Mesendoderm (in vitro differentiated cells): Measurements from ENCODE around the gene CLEC18A.
"Not testable (repeated sequence)": the region's sequence is repeated elsewhere in the genome, so short reads cannot be mapped to it uniquely, and the experiment has no call there.

Source experiments
- DNase-seq: peaks from one replicate; pipeline ENCODE4 v3.0.0; 2013
- H2AK5ac ChIP-seq: 2 replicates; pipeline ENCODE4 v1.6.1; 2013; ENCODE audit warnings: low read length, inconsistent platforms
- H2BK120ac ChIP-seq: 2 replicates; pipeline ENCODE4 v1.6.1; 2013; ENCODE audit warnings: low read depth, mild to moderate bottlenecking, low read length, moderate library complexity, mixed read lengths
- H2BK15ac ChIP-seq: replicated peaks from 2 replicates; pipeline ENCODE4 v1.6.1; 2013; ENCODE audit warnings: low read depth, mild to moderate bottlenecking, moderate library complexity
- H2BK5ac ChIP-seq: 2 replicates; pipeline ENCODE4 v1.6.1; 2013; ENCODE audit warnings: low read length, inconsistent platforms
- H3K18ac ChIP-seq: 2 replicates; pipeline ENCODE4 v1.6.1; 2013; ENCODE audit warnings: mild to moderate bottlenecking, low read length, mixed read lengths
- H3K23ac ChIP-seq: one replicate; pipeline ENCODE4 v1.6.1; 2013; ENCODE audit warnings: low read length
- H3K27ac ChIP-seq: 2 replicates; pipeline ENCODE4 v1.5.1; 2013; ENCODE audit warnings: low read depth, mild to moderate bottlenecking, inconsistent platforms, low read length, moderate library complexity
- H3K27me3 ChIP-seq: 2 replicates; pipeline ENCODE4 v1.6.1; 2013; ENCODE audit warnings: low read length, control low read depth, mild to moderate bottlenecking, inconsistent platforms; ENCODE audit not compliant: insufficient read depth, poor library complexity
- H3K36me3 ChIP-seq: 2 replicates; pipeline ENCODE4 v1.6.1; 2013; ENCODE audit warnings: low read length, inconsistent platforms; ENCODE audit not compliant: control insufficient read depth, insufficient read depth
- H3K4ac ChIP-seq: one replicate; pipeline ENCODE4 v1.6.1; 2013; ENCODE audit warnings: low read depth, mild to moderate bottlenecking, low read length, moderate library complexity
- H3K4me1 ChIP-seq: 2 replicates; pipeline ENCODE4 v1.6.1; 2013; ENCODE audit warnings: low read depth, low read length, inconsistent platforms; ENCODE audit not compliant: control insufficient read depth
- H3K4me2 ChIP-seq: 2 replicates; pipeline ENCODE4 v1.6.1; 2013; ENCODE audit warnings: low read length
- H3K4me3 ChIP-seq: 2 replicates; pipeline ENCODE4 v1.5.1; 2013; ENCODE audit warnings: mild to moderate bottlenecking, low read length
- H3K56ac ChIP-seq: one replicate; pipeline ENCODE4 v1.6.1; 2013; ENCODE audit warnings: low read length
- H3K79me1 ChIP-seq: 2 replicates; pipeline ENCODE4 v1.6.1; 2013; ENCODE audit warnings: low read length, inconsistent platforms
- H3K79me2 ChIP-seq: 2 replicates; pipeline ENCODE4 v1.6.1; 2013; ENCODE audit warnings: mild to moderate bottlenecking, low read length; ENCODE audit not compliant: control insufficient read depth, insufficient read depth
- H3K9ac ChIP-seq: 2 replicates; pipeline ENCODE4 v1.6.1; 2013; ENCODE audit warnings: low read length, inconsistent platforms
- H4K5ac ChIP-seq: one replicate; pipeline ENCODE4 v1.6.1; 2013; ENCODE audit warnings: low read length
- H4K8ac ChIP-seq: one replicate; pipeline ENCODE4 v1.6.1; 2013; ENCODE audit warnings: low read depth, mild to moderate bottlenecking, control low read depth, low read length, moderate library complexity
- WGBS: extraction: QIAGEN DNeasy Blood & Tissue Kit; methylation state at CpG from one replicate; pipeline ENCODE4 v1.1.7; 2013; ENCODE audit warnings: low lambda C conversion rate, missing lambda C conversion rate; ENCODE audit not compliant: insufficient coverage; ENCODE audit errors: extremely low coverage; 5-methylcytosine and 5-hydroxymethylcytosine counted together

Gene CLEC18A

DNA sequence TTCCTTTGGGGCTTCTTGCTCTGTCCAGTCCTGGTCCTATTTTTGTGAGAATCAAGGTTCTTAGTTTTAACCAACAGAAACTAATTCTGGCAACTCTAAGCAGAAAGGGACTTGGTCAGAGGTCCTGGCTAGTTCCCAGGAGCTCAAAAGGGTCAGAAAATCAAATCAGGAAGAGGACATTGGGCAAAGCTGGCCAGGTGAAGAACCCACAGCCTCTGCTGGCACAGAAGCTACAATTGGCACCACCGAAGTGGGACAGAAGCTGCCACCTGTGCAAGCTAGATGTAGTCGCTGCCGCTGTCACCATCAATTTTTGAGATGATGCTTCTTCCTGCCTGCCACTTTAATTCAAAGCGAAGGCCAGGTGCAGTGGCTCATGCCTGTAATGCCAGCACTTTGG, 18.5 kb downstream of the CLEC18A start:
- DNase-seq, H3K18ac ChIP-seq, H4K8ac ChIP-seq, H3K23ac ChIP-seq, H3K27me3 ChIP-seq, H3K27ac ChIP-seq, H3K36me3 ChIP-seq, H4K5ac ChIP-seq, H3K56ac ChIP-seq, H2AK5ac ChIP-seq, H3K79me1 ChIP-seq, H3K4me3 ChIP-seq, H2BK5ac ChIP-seq, H3K9ac ChIP-seq, H3K4ac ChIP-seq, H2BK120ac ChIP-seq, H2BK15ac ChIP-seq, H3K4me2 ChIP-seq, H3K79me2 ChIP-seq, H3K4me1 ChIP-seq: not testable (repeated sequence)
- no CpG with 5 or more reads among the region's 4 CpGs for WGBS

DNA sequence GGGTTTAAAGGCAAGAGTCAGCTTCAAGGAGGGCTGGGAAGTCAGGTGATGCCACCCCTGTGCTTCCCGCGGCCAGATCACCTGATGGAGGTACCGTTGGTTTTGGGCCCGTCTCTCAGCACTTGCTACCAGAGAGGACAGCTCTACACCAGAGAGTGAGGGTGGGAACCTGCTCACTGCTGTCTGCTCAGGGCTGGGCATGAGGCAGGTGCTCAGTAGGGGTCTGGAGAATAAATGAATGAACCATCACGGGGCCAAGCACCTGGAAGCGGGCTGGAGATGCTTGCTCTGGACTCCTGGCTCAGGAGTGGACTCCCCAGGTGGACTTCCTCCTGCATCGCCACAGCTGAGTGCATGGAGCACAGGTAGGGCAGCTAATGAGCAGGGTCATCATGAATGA, 21.0 kb downstream of the CLEC18A start:
- not testable (repeated sequence) for H2BK15ac ChIP-seq, H3K79me2 ChIP-seq, H2BK5ac ChIP-seq, H4K8ac ChIP-seq, H3K56ac ChIP-seq, H3K27ac ChIP-seq, H3K23ac ChIP-seq, H3K36me3 ChIP-seq, H2BK120ac ChIP-seq, H4K5ac ChIP-seq, H3K4me2 ChIP-seq, H3K4me3 ChIP-seq, DNase-seq, H3K9ac ChIP-seq, H3K18ac ChIP-seq, H3K27me3 ChIP-seq, H2AK5ac ChIP-seq, H3K79me1 ChIP-seq, H3K4me1 ChIP-seq, H3K4ac ChIP-seq
- WGBS = no CpG with 5 or more reads among the region's 7 CpGs

DNA sequence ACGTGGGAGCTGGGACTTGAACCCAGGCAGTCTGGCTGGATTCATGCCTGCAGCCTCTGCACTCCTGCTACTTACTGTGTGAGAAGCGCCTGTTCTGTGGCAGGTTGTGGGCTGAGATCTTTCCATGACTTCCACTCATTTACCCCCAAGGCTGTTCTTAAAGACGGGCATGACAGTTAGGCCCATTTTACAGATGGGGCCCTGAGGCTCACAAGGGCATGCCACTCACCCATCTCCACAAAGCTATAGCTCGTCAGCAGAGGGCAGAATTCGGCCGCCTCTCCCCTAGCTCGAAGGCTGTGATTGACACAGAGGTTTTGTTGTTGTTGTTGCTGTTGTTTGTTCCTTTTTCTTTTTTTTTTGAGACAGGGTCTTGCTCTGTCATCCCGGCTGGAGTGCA, 21.8 kb downstream of the CLEC18A start:
- not testable (repeated sequence) for H4K5ac ChIP-seq, H3K56ac ChIP-seq, H2BK120ac ChIP-seq, H3K36me3 ChIP-seq, H3K79me1 ChIP-seq, H2BK5ac ChIP-seq, H3K4me2 ChIP-seq, H3K4me3 ChIP-seq, DNase-seq, H3K18ac ChIP-seq, H2BK15ac ChIP-seq, H4K8ac ChIP-seq, H3K27ac ChIP-seq, H3K23ac ChIP-seq, H3K4ac ChIP-seq, H3K9ac ChIP-seq, H3K27me3 ChIP-seq, H3K79me2 ChIP-seq, H2AK5ac ChIP-seq, H3K4me1 ChIP-seq
- WGBS = no CpG with 5 or more reads among the region's 8 CpGs

DNA sequence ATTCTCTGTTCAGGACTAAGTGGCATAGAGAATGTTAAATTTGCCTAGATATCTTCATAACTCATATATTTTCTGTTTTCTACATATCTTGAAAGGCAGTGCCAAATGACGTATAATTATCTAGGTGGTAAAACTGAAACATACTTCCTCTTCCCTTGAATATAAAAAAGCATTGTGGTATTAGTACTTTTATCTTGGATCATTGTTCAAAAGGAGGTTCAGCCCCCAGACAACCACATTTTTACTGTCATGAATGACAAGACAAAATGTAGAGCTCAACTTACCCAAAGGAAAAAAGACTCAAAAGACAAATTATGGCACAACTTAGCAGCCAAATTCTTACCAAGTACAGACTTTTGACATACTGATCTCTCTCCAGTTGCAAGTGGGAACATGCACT, 34.1 kb downstream of the CLEC18A start:
- not testable (repeated sequence) for H3K4ac ChIP-seq, H2BK5ac ChIP-seq, H3K36me3 ChIP-seq, DNase-seq, H3K9ac ChIP-seq, H3K18ac ChIP-seq, H3K79me2 ChIP-seq, H3K79me1 ChIP-seq, H3K23ac ChIP-seq, H2AK5ac ChIP-seq, H3K4me2 ChIP-seq, H4K8ac ChIP-seq, H3K27ac ChIP-seq, H3K56ac ChIP-seq, H2BK120ac ChIP-seq, H4K5ac ChIP-seq, H3K4me3 ChIP-seq, H2BK15ac ChIP-seq, H3K4me1 ChIP-seq, H3K27me3 ChIP-seq
- no CpG with 5 or more reads among the region's 1 CpG for WGBS

DNA sequence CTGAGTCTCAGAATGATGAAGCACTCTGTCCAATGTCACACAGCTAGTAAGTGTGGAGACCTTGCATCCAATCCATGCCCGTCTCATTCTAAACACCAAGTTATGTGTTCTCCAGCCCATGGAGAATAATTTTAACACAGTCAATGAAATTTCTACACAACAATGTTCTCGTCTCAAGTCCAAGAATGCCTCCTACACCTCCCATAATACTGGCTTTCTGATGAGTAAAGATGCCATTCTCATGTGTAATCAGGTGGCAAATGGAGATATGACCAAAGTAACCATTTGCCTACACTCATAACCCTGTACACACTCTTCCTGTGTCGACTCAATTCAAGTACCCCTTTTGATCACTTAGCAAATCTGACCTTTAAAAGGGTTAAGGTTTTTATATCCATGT, 46.8 kb downstream of the CLEC18A start:
- H2BK120ac ChIP-seq, H3K27ac ChIP-seq, H4K5ac ChIP-seq, H2BK15ac ChIP-seq, DNase-seq, H3K9ac ChIP-seq, H3K79me2 ChIP-seq, H3K36me3 ChIP-seq, H3K4me3 ChIP-seq, H3K27me3 ChIP-seq, H2AK5ac ChIP-seq, H2BK5ac ChIP-seq, H3K56ac ChIP-seq, H4K8ac ChIP-seq, H3K23ac ChIP-seq, H3K4me1 ChIP-seq, H3K4ac ChIP-seq, H3K79me1 ChIP-seq, H3K4me2 ChIP-seq, H3K18ac ChIP-seq: not testable (repeated sequence)
- WGBS = no CpG with 5 or more reads among the region's 3 CpGs

- not testable (repeated sequence) for H2BK15ac ChIP-seq, H2BK120ac ChIP-seq, H3K4ac ChIP-seq, H2BK5ac ChIP-seq, H2AK5ac ChIP-seq, H3K4me1 ChIP-seq, H3K56ac ChIP-seq, H3K4me3 ChIP-seq, H3K27me3 ChIP-seq, H4K8ac ChIP-seq, H3K4me2 ChIP-seq, H3K9ac ChIP-seq, H4K5ac ChIP-seq, H3K18ac ChIP-seq, H3K36me3 ChIP-seq, H3K79me1 ChIP-seq, H3K79me2 ChIP-seq, H3K27ac ChIP-seq, H3K23ac ChIP-seq, DNase-seq
- WGBS = no CpG with 5 or more reads among the region's 9 CpGs
Observed at GRCh38 chr16:69999801-70000200, 48.7 kb downstream of the CLEC18A start.
